Right lobe of liver (tissue), 4 donors: ENCODE measurements around the gene PMEL.

Experiments
- CTCF ChIP-seq, 4 donors: fragments of 200-600 bp in 3 of 4; fragments of 450-650 bp in 1 of 4; IDR thresholded peaks; one replicate each; pipeline versions ENCODE4 v1.5.1 to v1.8.0; 2016 to 2022; ENCODE audit warnings: antibody characterized with exemption in 4 of 4, mild to moderate bottlenecking in 2 of 4
- POLR2A ChIP-seq: fragments of 450-650 bp; IDR thresholded peaks from one replicate; pipeline ENCODE4 v1.6.1; 2017; ENCODE audit warnings: antibody characterized with exemption, mild to moderate bottlenecking
- donor health status: DM: no; HTN: no; CAD: no.
- donor health status: DM: no; HTN: no; CAD: no.
- donor health status: DM: no; HTN: yes; CAD: no.

GRCh38 chr12:55974308-55974730 lies 8.5 kb upstream of the PMEL start:
- TF ChIP-seq POLR2A (peak; percentile 21), CTCF (IDR thresholded peaks at IDR 0.05) (no peak)
